HL-60 (cell line): ENCODE results near the gene ZFHX3.

Source experiments
- SPI1 ChIP-seq: IDR thresholded peaks from 2 replicates; pipeline ENCODE4 v1.6.1; 2012; ENCODE audit warnings: low read depth, mild to moderate bottlenecking, borderline replicate concordance
- TF ChIP-seq, protein P1 (sequence below): IDR thresholded peaks from one replicate; pipeline ENCODE4 v1.5.1; 2011; ENCODE audit warnings: low read length, control low read depth, inconsistent platforms; ENCODE audit not compliant: insufficient read depth

DNA sequence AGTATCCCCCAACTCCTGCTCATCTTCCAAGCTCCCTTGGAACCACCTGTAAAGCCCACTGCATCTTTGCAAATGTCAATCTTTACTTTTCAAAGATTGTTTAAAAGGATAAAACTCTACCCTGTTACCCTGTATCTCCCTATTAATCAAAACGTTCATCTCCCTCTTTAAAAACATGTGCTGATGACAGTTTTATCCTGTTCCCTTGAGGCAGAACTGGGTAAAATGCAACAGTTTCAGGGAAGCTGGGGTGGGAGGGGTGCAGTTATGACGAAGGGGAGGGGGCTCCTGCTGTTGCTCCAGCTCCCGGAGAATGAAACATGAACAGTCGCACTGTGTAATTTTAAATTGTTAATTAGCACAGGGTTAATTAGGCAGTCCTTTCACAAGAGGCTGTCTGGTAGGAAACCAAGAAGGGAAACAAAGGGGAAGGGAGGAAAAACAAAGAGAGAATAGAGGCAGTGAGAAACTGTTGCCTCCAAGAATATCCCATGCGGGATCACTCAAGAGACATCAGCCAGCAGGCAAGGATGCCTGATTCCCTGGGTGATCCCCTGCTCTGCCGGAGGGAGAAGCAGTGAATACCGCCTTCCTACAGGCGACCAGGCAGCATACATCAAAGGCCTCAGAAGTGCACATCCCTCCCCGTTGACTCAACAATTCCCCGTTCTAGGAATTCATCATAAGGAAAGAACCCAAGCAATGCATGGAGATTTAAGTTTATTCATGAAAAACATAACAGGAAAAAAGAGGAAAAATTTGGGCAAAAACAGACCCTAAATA, 84.2 kb downstream of the ZFHX3 start:
- TF ChIP-seq SPI1: no peak
- TF ChIP-seq, protein P1, sequence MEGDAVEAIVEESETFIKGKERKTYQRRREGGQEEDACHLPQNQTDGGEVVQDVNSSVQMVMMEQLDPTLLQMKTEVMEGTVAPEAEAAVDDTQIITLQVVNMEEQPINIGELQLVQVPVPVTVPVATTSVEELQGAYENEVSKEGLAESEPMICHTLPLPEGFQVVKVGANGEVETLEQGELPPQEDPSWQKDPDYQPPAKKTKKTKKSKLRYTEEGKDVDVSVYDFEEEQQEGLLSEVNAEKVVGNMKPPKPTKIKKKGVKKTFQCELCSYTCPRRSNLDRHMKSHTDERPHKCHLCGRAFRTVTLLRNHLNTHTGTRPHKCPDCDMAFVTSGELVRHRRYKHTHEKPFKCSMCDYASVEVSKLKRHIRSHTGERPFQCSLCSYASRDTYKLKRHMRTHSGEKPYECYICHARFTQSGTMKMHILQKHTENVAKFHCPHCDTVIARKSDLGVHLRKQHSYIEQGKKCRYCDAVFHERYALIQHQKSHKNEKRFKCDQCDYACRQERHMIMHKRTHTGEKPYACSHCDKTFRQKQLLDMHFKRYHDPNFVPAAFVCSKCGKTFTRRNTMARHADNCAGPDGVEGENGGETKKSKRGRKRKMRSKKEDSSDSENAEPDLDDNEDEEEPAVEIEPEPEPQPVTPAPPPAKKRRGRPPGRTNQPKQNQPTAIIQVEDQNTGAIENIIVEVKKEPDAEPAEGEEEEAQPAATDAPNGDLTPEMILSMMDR: no peak
